Astrocyte (in vitro differentiated cells and primary cell): ENCODE results near the gene CNIH1. TPM values are rescaled to one million over a fixed set of nuclear protein-coding genes. Genes with fewer than 3 reads are reported as not detected.

Source experiments
- DNase-seq: peaks from one replicate; pipeline ENCODE4 v3.0.0-alpha.2; 2010; ENCODE audit warnings: low read depth
- FAIRE-seq: peaks from 2 replicates; lab custom pipeline; 2011; peaks lifted over from hg19 to GRCh38; lab: Jason Lieb, UNC
- H2AFZ ChIP-seq: 2 replicates; pipeline ENCODE4 v1.6.0; 2012; ENCODE audit warnings: low read depth, low read length, inconsistent platforms
- H3K27ac ChIP-seq: 2 replicates; pipeline ENCODE4 v1.5.1; 2011; ENCODE audit warnings: low read depth, low read length, inconsistent platforms
- H3K27me3 ChIP-seq: 2 replicates; pipeline ENCODE4 v1.6.0; 2011; ENCODE audit warnings: low read length, inconsistent platforms; ENCODE audit not compliant: insufficient read depth
- H3K36me3 ChIP-seq: 2 replicates; pipeline ENCODE4 v1.5.1; 2011; ENCODE audit warnings: low read length, inconsistent platforms; ENCODE audit not compliant: insufficient read depth
- H3K4me1 ChIP-seq: 2 replicates; pipeline ENCODE4 v1.5.1; 2011; ENCODE audit warnings: low read length, inconsistent platforms; ENCODE audit not compliant: insufficient read depth
- H3K4me2 ChIP-seq: 2 replicates; pipeline ENCODE4 v1.6.0; 2012; ENCODE audit warnings: low read length, inconsistent platforms
- H3K4me3 ChIP-seq: 2 replicates; pipeline ENCODE4 v1.5.1; 2011; ENCODE audit warnings: low read depth, mild to moderate bottlenecking, low read length, inconsistent platforms; ENCODE audit not compliant: insufficient read depth
- H3K79me2 ChIP-seq: 2 replicates; pipeline ENCODE4 v1.6.0; 2012; ENCODE audit warnings: mild to moderate bottlenecking, low read length, inconsistent platforms; ENCODE audit not compliant: insufficient read depth
- H3K9ac ChIP-seq: 2 replicates; pipeline ENCODE4 v1.6.0; 2012; ENCODE audit warnings: mild to moderate bottlenecking, low read length, inconsistent platforms
- H3K9me3 ChIP-seq: 2 replicates; pipeline ENCODE4 v1.5.1; 2012; ENCODE audit warnings: low read depth, mild to moderate bottlenecking, low read length, inconsistent platforms; ENCODE audit not compliant: insufficient read depth
- H4K20me1 ChIP-seq: 2 replicates; pipeline ENCODE4 v1.6.0; 2012; ENCODE audit warnings: low read length, inconsistent platforms; ENCODE audit not compliant: insufficient read depth
- H3K27ac Mint-ChIP-seq: one replicate; pipeline ENCODE4 v1.8.0; 2021; ENCODE audit warnings: mild to moderate bottlenecking, mixed read lengths; ENCODE audit not compliant: unreplicated experiment
- H3K27me3 Mint-ChIP-seq: one replicate; pipeline ENCODE4 v1.8.0; 2021; ENCODE audit warnings: low read depth, mixed read lengths; ENCODE audit not compliant: unreplicated experiment
- H3K36me3 Mint-ChIP-seq: one replicate; pipeline ENCODE4 v1.8.0; 2021; ENCODE audit warnings: low read depth, mixed read lengths; ENCODE audit not compliant: unreplicated experiment
- H3K4me1 Mint-ChIP-seq: one replicate; pipeline ENCODE4 v1.8.0; 2021; ENCODE audit warnings: low read depth, mixed read lengths; ENCODE audit not compliant: unreplicated experiment
- H3K4me3 Mint-ChIP-seq: one replicate; pipeline ENCODE4 v1.8.0; 2021; ENCODE audit warnings: mild to moderate bottlenecking, moderate library complexity, mixed read lengths; ENCODE audit not compliant: unreplicated experiment
- H3K9me3 Mint-ChIP-seq: one replicate; pipeline ENCODE4 v1.8.0; 2021; ENCODE audit warnings: mild to moderate bottlenecking, mixed read lengths; ENCODE audit not compliant: unreplicated experiment
- EZH2 ChIP-seq: IDR thresholded peaks from 2 replicates; pipeline ENCODE4 v1.6.1; 2012; ENCODE audit warnings: mild to moderate bottlenecking, low read length, inconsistent platforms; ENCODE audit not compliant: insufficient read depth
- total RNA-seq: library from RNA; stranded (reverse); gene quantifications from 2 replicates; pipeline ENCODE4 v1.2.1, GENCODE V29; 2021
- TF ChIP-seq, protein P1 (sequence below): IDR thresholded peaks from 2 replicates; pipeline ENCODE4 v1.5.1; 2011; ENCODE audit warnings: low read depth, mild to moderate bottlenecking, inconsistent platforms, low read length, moderate library complexity; ENCODE audit not compliant: insufficient read depth

Gene CNIH1
- total RNA-seq, 1 donor from 2014 or later = 148 TPM

- H4K20me1 ChIP-seq = peaks cover 5% of the 10 kb centered on the region
- H3K27me3 ChIP-seq = no peaks in the 10 kb centered on the region
- no peaks in the 10 kb centered on the region for H3K9me3 Mint-ChIP-seq
- peaks cover 4% of the 10 kb centered on the region for H3K36me3 Mint-ChIP-seq
- peaks cover 2% of the 10 kb centered on the region for H3K4me1 Mint-ChIP-seq
- no peak overlapping the region for H3K27ac Mint-ChIP-seq
- no peak overlapping the region for H3K4me2 ChIP-seq
- H3K79me2 ChIP-seq = no peaks in the 10 kb centered on the region
- H3K36me3 ChIP-seq = peaks cover 32% of the 10 kb centered on the region
- H3K27ac ChIP-seq = no peak overlapping the region
- no peaks in the 10 kb centered on the region for H3K4me1 ChIP-seq
- H2AFZ ChIP-seq = no peak overlapping the region
- no peak overlapping the region for H3K4me3 ChIP-seq
- no peak for FAIRE-seq
- H3K27me3 Mint-ChIP-seq = no peaks in the 10 kb centered on the region
- peak; percentile 5 for DNase-seq
- no peaks in the 10 kb centered on the region for H3K9me3 ChIP-seq
- TF ChIP-seq EZH2 = no peak
- TF ChIP-seq, protein P1, sequence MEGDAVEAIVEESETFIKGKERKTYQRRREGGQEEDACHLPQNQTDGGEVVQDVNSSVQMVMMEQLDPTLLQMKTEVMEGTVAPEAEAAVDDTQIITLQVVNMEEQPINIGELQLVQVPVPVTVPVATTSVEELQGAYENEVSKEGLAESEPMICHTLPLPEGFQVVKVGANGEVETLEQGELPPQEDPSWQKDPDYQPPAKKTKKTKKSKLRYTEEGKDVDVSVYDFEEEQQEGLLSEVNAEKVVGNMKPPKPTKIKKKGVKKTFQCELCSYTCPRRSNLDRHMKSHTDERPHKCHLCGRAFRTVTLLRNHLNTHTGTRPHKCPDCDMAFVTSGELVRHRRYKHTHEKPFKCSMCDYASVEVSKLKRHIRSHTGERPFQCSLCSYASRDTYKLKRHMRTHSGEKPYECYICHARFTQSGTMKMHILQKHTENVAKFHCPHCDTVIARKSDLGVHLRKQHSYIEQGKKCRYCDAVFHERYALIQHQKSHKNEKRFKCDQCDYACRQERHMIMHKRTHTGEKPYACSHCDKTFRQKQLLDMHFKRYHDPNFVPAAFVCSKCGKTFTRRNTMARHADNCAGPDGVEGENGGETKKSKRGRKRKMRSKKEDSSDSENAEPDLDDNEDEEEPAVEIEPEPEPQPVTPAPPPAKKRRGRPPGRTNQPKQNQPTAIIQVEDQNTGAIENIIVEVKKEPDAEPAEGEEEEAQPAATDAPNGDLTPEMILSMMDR = no peak
- H3K9ac ChIP-seq = no peak overlapping the region
- H3K4me3 Mint-ChIP-seq = no peak overlapping the region
Measured at GRCh38 chr14:54423991-54424390, 17.2 kb downstream of the CNIH1 start.

DNA sequence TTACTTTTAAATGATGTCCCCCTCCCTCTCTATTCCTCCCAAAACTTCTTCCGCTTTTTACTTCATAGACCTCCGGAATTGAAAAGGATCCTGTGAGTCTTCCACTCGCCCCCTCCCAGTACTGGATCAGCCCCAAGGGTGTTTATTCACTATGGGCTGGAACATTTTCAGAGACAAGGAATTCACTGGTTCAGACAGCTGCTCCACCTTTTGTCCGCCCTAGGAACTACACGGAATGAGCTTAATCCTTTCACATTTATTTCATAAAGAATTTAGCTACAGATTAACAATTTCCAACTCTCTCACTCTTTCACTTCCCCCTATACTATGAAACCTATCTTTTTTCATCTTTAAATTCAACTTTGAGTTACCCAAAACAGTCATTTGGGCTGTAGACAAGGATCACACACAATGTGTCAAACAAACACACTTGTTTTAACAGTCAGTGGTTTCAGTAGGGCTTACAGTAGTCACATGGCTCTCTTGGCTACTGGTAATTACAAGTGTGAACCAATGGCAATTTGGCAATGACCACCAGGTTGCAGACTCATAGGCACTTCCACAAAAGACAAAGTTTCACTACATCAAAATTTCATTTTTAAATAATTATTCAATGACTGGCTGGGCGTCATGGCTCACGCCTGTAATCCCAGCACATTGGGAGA, 20.6 kb downstream of the CNIH1 start:
- peaks cover 2% of the 10 kb centered on the region for H3K4me1 Mint-ChIP-seq
- Histone ChIP-seq H3K9ac (no peak overlapping the region), H3K79me2 (no peaks in the 10 kb centered on the region), H3K4me2 (peak overlapping the region; percentile 17), H2AFZ (no peak overlapping the region), H3K27ac (no peak overlapping the region), H3K36me3 (peaks cover 11% of the 10 kb centered on the region), H3K9me3 (no peaks in the 10 kb centered on the region), H3K27me3 (no peaks in the 10 kb centered on the region), H3K4me1 (no peaks in the 10 kb centered on the region), H4K20me1 (no peaks in the 10 kb centered on the region), H3K4me3 (no peak overlapping the region)
- no peaks in the 10 kb centered on the region for H3K9me3 Mint-ChIP-seq
- DNase-seq = peak; percentile 31
- H3K27ac Mint-ChIP-seq = no peak overlapping the region
- H3K4me3 Mint-ChIP-seq = no peak overlapping the region
- H3K27me3 Mint-ChIP-seq = no peaks in the 10 kb centered on the region
- H3K36me3 Mint-ChIP-seq = no peaks in the 10 kb centered on the region
- TF ChIP-seq, protein P1 = peak; percentile 72
- no peak for TF ChIP-seq EZH2
- no peak for FAIRE-seq

- Mint-ChIP-seq H3K4me1 (no peaks in the 10 kb centered on the region), H3K9me3 (peaks cover 7% of the 10 kb centered on the region), H3K4me3 (no peak overlapping the region), H3K27me3 (no peaks in the 10 kb centered on the region), H3K36me3 (peaks cover 3% of the 10 kb centered on the region), H3K27ac (no peak overlapping the region)
- no peak overlapping the region for H3K4me3 ChIP-seq
- H2AFZ ChIP-seq = no peak overlapping the region
- no peak overlapping the region for H3K27ac ChIP-seq
- no peak for TF ChIP-seq EZH2
- TF ChIP-seq, protein P1 = no peak
- no peaks in the 10 kb centered on the region for H3K9me3 ChIP-seq
- H3K9ac ChIP-seq = no peak overlapping the region
- no peaks in the 10 kb centered on the region for H4K20me1 ChIP-seq
- H3K27me3 ChIP-seq = no peaks in the 10 kb centered on the region
- DNase-seq (no peak), FAIRE-seq (peak; percentile 13)
- H3K4me1 ChIP-seq = no peaks in the 10 kb centered on the region
- H3K79me2 ChIP-seq = no peaks in the 10 kb centered on the region
- peaks cover 5% of the 10 kb centered on the region for H3K36me3 ChIP-seq
- H3K4me2 ChIP-seq = no peak overlapping the region
Measured at GRCh38 chr14:54411371-54411770, 29.8 kb downstream of the CNIH1 start.
